ENCODE data around the gene KCNJ5.

Gene KCNJ5

DNA sequence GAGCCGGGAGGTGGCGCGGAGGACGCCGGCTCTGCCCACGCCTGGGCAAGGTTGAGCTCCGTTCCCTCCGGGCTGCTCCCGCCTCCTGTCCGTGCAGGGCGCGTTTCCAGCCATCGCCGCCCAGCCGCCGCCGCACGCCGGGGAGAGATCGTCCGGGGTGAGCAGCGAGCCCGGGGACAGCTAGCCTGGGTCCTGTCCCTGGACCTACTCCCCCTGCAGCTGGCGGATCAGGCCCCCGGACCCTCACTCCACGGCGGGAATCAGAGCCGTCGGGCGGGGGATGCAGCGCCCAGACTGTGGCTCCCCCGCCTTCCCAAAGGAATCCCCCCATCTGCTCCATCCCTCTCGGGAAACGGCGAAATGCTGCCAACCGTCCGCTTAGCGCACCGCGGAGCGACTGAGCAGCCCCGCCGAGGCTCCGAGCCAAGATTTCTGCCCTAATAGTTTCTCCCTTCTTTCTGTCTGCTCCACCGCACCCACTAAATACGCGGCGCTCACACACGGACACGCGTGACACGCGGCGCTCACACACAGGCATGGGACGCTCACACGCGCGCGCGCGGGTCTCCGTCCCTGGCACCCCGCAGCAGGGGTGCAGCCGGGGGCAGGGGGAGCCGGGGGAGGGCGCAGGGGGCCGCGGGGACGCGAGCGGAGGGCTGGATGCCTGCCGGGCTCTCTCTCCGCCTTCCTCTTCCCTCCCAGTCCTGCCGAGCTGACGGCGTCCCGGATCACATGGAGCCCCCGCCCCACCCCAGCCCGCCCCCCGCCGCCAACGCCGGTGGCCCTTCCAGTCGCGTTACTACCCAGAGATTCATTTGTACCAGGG lies at the start of gene KCNJ5:
Gene KCNJ5 (plus strand): TSS at position 814 of the 826 bp plus-strand sequence. CDS start 19,918 bp downstream, outside the sequence.
- peak; percentile 46 for DNase-seq

DNA sequence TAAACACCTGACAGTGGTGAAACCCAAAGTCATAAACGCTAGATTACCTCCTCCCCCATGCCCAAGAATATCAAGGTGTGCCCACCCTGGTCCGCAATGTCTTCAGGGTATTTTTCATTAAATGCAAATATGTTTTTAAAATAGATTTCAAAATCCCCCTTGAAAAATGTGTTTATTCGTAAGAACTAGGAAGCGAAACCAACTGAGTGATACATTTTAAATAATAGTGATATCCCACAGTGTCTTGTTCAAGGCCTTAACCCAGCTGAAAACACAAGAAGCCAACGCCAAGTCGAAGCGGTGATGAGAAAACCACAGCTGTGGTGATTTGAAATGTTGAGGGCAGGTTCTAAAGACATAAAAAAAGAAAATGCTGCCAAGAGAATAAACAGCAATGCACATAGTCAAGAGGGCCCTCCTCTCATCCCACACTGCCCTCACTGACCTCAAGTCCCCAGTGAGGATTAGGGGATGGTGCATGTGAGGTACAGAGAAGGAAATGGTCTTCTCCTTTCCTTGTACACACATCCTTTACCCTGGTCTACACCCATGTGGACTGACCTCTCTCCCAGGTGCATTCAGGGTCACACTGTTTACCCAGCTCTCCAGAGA lies 49.6 kb upstream of the KCNJ5 start:
- DNase-seq: no peak

DNA sequence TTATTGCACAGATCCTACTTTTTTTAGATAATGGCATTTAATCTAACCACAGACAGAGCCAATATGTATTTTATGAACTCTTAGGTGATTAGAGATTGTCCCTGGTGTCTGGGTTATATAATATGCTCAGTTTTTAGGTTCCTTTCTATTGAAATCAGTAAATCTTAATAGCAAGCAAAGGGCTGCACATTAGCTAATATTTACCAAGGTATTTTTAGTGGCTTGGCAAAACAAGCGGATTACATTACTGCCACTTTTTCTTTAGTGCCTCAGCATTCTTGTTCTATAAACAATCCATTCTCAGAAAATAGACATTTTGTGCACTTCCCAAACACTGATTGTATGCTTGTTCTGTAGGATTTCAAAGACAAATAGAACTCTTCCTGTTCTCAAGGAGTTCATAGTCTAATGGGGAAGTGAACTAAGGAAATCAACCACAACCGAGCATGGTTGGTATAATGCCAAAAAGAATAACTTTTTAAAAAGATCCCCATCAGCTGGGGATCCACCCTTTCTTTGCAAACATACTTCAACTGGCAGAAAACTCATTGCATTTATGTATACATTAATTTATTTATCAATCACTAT lies 47.9 kb upstream of the KCNJ5 start:
- no peak for DNase-seq

DNA sequence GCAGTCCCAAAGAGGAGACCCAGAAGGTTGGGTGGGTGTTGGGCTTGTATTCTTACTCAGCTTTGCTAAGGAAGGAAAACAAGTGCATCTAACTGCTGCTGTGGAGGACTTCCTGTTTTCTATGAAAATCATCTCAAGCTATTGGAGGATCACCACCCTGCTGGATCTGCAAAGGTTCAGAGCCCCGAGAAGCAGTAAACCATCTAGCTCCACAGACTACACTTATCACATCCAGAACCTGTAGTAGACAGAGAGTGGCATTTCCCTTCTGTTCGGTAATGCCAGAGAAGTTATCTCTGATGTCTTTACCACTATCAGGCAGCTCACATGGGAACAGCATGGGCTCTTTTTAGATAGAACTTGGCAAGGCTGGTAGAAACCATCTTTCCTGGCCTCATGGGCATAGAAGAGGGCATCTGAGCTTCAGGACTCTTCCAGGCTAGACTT lies 45.8 kb upstream of the KCNJ5 start:
- no peak for DNase-seq

DNA sequence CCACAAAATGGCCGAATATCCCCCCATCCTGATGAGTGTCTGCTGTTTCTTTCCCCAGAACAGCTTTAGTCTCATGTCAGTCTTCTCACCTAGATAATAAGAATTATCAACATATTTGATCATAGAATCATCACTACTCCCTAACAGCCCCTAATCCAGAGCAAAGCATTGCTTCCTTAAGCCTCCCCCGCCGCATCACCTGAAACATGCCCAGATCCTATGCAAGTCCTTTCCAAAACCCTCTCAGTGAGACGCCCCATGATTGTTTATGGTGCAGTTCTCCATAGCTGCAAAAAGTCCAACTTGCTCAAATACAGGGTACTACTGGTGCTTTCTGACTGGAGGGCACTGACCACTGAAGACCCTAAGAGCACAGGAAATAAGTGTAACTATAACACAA lies 44.2 kb upstream of the KCNJ5 start:
- no peak for DNase-seq

DNA sequence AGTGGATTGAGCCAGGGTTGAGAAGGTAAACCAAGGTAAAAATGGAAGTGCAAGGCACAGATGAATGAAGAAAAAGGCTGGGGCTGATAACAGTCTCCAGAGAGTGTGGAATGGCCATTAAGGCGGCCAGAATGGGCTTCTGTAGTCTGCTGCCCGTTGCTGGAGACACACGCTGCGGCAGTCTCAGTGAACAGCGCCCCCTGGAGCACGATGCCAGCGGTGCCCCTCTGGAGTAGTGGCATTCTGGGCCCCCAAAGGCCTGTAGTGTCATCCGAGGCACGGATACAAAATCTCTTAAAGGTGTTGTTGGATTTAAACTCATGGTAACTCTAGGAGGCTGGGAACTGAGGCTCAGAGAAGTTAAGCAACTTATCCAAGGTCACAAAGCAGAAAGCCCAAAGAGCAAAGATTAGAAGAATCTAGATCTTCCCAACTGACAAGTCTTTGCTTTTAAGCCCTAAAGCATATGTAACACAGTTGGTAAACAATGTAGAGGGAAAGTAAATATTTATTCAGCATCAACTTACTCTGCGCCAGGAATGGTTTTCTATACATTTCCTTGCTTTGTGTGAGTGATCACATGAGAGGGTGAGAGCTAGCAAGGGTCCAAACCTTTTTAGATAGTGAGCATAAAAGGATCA lies 42.2 kb upstream of the KCNJ5 start:
- DNase-seq: peak; percentile 34

DNA sequence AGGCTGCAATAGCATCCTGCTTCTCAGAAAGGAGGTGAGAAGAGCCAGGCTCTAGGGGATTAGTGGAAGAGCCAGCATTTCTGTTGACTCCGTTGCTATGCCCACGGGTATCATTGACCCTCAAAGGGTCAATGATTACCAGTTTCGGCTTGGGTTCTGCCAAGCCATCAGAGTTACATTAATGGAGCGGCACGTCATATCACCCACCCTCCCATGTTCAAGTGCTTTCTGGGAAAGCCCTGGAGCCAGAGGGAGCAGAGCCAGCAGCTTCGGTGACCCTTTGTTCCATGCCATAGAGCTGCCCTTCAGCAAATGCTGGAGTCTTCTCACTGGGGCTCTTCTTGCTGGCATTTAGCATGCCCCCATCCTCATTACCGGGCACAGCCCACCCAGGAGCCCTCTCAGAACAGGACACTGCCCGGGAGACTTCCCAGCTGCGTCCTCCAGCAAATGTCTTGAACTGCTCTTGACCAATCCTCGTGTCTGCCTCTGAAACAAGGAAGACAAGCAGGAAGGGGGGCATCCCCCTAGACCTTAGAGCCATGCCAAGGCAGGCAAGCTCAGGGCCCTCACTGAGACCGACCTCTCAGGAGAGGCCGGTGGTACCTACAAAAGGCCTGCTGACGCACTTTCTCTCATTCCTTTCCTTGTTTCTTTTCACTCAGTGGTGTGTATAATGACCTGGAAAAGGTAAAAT lies 38.7 kb upstream of the KCNJ5 start:
- no peak for DNase-seq

DNA sequence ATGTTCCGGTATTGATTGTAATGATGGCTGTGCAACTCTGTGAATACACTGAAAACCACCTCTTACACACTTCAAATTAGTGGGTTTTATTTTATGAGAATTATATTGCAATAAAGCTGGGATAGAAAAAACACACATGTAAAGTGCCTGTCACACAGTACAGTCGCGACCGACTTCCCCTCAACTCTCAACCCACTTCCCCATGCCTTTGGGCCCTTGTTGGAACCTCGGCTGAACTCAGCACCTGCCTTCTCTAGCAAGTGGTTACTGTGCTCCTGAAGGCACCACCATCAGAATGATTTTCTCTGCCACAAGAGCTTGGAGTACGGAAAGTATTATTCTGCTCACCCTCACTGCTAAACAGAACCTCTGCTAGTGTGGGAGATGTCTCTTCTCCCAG lies 37.6 kb upstream of the KCNJ5 start:
- no peak for DNase-seq

DNA sequence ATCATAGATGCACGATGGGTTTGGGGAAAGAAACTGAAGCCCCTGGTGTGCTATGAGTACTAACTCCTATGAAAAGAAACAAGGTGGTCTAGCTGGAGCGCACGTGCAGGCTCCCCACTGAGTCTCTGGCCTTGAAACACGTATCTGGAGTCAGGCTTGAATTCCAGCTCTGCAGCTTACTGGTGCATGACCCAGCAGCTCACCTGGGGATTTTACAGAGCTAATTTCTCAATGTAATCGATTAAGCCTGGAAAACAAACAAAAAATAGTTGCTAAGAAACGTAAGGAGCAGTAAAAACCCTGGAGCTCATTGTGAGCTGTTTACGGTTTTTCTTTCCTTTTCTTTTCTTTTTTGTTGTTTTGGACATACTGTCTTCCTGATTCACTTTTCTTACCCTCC lies 36.3 kb upstream of the KCNJ5 start:
- no peak for DNase-seq

DNA sequence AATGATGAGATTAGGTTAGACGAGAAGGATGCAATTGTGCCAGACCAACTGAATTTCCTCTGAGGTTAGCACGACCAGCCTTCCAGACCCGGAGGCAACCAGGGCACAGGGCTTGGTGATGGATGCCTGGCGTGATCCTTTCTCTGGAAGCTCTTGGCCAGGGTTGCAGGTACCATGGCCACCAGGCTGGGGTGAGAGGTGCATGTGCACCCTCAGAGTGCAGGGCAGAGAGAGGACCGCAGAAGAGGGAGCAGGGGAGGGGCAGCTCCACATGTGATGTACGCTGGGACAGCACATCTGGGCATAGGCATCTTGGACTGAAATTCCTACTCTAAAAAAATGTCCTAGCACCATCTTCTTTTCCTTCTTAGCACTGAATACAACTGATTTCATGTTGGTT lies 34.9 kb upstream of the KCNJ5 start:
- DNase-seq: no peak

DNA sequence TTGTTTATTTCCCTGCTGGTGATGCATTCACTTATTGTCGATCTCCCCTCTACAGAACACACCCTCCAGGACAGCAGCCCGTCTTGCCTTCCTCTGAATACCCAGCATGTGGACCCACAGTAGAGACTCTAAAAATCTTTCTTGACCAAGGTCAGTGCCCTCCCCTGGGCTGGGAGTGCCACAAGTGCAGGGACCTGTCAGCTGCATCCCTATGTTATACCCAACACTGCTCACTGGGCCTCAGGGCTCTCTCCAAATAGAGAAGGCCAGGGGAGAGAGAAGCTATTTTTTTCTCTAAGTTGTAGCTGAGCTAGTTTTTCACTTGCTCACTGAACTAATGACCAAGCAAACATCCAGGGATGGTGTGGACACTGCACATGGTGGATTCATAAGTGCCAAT lies 33.8 kb upstream of the KCNJ5 start:
- DNase-seq: no peak

DNA sequence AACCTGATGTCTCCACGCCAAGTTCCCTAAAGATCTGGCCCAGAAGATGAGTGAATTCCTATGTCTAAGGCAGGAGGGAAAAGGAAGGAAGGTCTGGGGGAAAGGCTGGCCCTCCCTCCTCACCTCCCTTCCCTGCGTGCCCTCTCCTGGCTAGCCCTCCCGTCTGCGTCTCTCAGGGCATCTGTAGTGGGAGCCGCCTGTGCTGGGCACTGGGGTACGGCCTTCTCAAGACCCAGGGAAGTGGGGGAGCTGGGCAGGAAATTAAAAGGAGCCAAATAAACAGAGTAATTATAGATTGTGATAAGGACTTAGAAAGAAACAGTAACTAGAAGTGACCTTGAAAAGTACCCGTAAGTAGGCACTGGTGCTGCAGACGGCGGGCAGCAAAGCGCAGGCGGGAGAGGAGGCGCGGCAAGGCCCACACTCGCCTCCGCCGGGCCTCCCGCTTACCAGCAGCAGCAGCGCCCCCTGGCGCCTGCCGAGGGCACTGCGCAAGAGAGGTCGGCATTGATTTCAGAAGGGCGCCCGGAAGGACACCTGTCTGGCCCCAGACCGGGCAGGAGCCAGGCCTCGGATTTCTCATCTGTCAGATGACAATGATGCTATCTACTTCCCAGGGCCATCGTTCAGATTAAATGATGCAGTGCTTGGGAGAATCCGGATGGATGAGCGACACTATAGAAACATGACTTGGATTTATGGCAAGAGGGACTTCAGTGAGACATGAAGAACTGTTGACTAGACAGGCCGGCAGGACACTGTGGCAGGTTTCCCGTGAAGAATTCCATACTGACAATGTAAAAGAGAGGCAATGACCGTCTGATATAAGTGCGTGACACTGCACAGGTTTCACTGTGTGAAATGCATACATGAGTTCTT lies 31.4 kb upstream of the KCNJ5 start:
- DNase-seq: no peak

DNA sequence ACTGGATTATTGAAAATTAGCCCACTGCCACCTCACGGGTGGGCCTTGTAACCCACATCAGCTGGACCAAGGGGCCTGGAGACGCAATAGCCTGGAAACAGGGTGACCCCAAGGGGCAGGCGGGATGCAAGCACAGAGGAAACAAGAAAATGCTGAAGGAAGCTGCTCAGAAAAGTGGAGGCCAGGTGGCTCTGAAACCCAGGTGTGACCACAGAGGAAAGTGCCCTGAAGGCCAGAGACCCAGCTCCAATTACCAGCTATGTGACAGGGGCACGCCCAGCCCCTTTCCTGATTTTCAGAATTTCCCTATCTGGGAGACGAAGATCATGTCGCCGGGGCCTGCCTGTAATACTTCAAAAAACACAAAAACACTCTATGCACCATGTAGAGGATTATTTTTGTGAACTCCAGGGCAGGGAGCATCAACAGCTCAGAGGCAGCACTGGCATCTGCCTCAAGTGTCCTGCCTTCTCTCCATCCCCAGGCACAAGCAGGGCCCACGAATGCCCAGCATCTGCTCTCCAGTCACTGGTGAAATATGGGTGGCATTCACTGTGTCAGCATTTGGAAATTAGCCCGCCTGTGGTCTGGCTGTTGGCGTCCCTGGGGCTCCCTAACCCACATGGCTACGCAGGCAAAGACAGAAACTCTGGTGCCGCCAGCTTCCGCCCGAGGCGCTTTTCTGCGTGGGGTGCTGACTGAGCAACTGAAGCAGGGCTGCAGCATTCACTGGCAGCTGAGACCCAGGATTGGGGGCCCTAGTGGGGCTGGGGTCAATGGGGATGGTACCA lies 30.4 kb upstream of the KCNJ5 start:
- DNase-seq: no peak

DNA sequence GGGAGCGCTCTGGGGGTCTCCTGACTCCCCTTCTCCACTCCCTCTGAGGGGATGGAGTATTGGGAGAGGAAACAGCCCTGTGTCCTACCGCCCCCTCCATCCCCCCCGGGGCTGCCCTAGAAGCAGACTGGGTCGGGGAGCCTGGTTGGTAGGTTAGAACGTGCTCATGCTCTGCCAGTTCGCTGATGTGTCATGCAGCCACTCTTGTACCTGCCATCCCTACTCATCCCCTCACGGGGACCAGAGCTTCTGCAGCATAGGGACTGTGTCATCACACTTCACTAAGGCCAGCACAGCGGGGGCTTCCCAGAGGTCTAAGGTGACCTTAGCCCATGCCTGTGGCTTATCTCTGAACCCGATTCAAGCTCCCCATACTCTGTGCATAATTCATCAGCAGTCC lies 28.8 kb upstream of the KCNJ5 start:
- no peak for DNase-seq

DNA sequence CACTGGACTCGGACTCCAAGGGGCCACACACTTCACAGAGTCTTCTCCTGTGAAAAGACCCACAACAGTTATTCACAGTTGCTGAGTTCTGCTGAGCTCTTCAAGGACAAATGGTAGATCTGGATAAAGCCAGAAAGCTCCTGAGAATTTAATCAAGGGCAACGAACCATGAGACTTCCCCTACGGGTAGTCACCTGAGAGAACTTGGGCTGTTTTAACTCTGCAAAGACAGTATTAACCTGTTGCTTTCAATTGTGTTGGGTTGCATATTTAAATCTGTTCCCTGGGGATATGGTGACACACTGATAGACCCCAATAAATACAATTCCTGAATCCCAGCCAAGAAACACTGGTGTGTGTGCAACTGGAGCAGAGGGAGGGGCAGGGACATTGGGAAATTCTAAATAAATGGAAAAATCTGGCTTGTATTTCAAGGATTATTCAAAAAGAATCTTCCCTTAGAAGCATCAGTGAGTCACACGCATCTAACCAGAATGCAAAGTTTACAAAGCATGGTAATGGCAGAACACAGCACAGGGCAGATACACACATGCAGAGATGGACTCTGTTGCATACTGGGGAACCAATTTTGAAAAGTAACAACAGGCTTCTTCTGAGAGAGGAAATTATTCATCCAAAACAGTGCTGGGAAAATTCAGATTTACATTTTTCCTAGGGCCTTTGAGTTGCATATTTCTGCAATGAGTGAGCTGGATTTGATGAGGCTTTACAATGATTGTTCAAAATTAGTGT lies 28.1 kb upstream of the KCNJ5 start:
- DNase-seq: no peak

DNA sequence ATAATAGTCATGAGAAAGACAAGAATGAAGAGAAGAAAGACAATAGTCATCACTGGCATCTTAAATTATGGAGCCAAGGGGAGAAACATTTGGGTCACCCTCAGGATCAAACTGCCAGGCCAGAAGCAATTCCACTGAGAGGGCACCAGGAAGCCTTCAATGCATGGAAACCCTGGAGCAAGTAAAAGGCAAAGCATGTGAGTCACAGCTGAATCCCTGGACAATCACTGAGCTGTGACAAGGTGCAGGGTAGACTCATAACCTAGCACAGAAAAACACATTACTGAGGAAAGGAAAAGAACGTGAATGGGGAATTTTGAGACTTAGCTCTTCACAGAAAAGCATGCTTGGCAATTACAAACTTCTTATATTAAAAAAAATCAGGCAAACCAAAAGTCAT lies 25.7 kb upstream of the KCNJ5 start:
- no peak for DNase-seq

DNA sequence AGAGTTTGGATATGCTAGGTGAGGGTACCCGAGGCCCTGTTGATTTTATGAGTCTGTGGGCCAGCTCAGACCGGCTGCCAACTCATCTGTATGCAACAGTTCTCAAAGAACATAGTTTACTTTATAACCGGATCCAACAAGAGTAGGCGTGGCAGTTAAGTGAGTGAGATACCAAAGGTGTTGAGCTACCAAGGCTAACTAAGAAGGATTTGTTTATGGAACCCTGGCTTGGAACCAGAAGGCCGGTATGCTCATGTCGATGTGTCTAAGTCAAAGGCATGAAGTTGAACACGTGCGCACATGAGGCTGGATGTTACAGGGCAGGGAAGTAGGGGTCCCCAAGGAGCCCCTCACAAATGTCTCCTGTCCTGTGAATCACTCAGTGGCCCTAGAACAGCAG lies 23.9 kb upstream of the KCNJ5 start, which contains the start of gene KCNJ1:
Gene KCNJ1 (minus strand): TSS at position 20 of the 400 bp plus-strand sequence. CDS start 27,053 bp downstream, outside the sequence.
- peak; percentile 21 for DNase-seq

DNA sequence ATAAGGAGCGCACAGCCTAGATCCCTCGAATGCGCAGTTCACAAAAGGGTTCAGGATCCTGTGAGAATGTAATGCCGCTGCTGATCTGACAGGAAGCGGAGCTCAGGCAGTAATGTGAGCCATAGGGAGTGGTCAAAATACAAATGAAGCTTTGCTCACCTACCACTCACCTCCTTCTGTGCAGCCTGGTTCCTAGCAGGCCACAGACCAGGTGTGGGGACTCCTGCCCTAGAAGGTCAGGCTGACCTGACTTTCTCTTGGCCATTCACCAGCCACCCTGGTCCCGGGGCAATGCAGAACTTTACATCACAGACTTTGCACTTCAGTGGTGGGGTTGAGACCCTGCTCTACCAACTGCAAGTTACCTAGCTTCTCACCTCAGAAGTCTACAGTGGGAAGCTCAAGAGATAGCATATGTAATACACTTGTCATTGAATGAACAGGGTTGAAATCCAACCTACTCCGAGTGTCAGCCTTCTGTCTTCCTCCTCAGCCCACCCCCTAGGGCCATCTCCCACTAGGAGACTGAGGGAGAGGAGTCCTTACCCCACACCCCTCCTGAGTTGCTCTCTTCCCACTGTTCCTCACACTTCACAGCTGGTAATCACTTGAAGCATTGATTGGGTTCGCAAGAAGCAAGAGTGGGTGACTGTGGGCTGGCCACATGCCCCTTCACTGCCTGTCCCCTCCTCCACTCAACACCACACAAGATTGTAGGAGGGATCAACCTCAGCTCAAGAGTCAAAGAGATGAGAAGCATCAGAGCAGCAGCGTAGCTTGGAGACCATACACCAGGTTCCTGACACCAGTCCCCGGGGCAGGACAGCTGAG lies 22.1 kb upstream of the KCNJ5 start:
- DNase-seq: no peak

DNA sequence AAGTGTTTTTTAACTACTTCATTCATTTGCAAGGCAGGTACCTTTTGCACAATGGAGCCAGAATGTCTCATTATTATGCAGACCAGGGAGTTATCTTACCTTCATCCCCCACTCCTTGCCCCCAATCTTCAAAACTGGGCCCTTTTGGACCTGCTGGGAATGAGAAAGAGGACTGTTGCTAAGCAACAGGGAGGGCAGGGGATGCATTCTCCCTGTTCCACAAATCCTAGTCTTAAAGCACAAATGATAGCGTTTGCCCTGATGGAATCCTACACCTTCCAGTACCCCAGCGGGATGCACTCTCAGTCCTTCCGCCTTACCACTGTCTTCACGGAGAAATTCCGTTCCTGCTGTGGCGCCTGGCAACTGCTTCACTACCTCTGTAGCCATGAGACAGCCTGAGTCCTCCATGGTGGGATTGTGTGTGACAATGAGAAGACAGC lies 20.0 kb upstream of the KCNJ5 start:
- DNase-seq: no peak

Measured in NCI-H510A treated with DMSO at 0.1 percent for 48 hours (cell line).